EH (cell line): ENCODE results near the gene MFAP2.
A peak's percentile ranks its signal among the peaks of the same experiment; 100 is the strongest.

Experiments
- DNase-seq: peaks from one replicate; pipeline ENCODE4 v3.0.0-alpha.2; 2015; ENCODE audit warnings: low read depth

The MFAP2 gene

GRCh38 chr1:17007121-17007520 lies 26.7 kb upstream of the MFAP2 start:
- DNase-seq = no peak

- no peak for DNase-seq
Observed at GRCh38 chr1:17005365-17005740, 24.9 kb upstream of the MFAP2 start.

- no peak for DNase-seq
Observed at GRCh38 chr1:17004466-17005364, 24.3 kb upstream of the MFAP2 start.

- DNase-seq = no peak
Observed at GRCh38 chr1:17002524-17002902, 22.1 kb upstream of the MFAP2 start.

GRCh38 chr1:17001760-17002523 lies 21.5 kb upstream of the MFAP2 start:
- no peak for DNase-seq

GRCh38 chr1:16999863-17000262 lies 19.4 kb upstream of the MFAP2 start:
- DNase-seq = no peak

DNA sequence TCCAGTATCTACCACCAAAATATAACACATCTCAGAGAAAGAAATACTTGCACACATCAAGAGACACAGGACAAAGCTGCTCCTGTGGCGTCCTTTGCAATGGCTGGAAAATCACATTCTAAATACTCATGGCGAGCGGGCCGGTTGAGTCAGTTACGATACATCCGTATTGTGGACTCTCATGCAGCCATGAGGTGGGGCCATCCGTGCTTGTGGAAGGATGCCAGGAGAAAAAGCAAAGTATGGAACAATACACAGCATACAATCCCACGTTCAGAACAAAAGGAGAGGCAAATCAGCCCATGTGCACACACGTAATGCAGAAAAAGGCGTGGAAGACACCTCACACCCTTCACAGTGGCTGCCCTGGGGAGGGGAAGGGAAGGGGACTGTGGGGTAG lies 18.2 kb upstream of the MFAP2 start:
- DNase-seq = no peak

DNA sequence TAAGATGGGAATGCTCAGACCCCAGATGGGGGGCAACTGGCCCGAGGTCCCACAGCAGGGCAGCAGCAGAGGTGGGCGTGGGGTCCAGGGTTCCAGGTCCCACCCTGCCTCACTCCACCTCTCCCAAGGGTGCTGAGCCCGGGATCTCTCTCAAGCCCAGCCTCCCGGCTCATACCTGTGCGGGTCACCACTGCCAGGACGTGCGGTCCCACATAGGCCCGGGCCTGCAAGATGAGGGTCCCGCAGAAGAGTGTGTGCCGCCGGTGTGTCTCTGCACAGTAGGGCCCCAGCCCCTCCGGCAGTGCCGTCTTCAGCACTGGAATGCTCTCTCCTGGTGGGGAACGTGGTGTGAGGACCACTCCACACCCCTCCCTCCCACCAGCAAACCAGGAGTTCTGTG lies 16.4 kb upstream of the MFAP2 start:
- no peak for DNase-seq

- DNase-seq = no peak
Observed at GRCh38 chr1:16993521-16994038, 13.2 kb upstream of the MFAP2 start.

DNA sequence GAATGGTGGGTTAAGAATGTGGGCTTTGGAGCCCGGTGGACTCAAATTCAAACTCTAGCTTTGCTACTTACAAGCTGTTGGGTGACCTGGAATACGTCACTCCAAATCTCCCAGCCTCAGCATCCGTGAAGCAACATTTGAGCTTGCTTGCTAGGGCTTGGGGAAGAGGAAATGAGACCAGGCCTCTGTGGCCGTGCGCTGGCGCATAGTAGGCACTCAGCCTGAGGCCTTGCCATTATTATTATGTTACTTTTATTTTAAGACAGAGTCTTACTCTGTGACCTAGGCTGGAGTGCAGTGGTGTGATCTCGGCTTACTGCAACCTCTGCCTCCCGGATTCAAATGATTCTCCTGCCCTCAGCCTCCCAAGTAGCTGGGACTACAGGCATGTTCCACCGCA lies 12.3 kb upstream of the MFAP2 start:
- DNase-seq = no peak

- DNase-seq = no peak
Observed at GRCh38 chr1:16992102-16992501, 11.7 kb upstream of the MFAP2 start.

DNA sequence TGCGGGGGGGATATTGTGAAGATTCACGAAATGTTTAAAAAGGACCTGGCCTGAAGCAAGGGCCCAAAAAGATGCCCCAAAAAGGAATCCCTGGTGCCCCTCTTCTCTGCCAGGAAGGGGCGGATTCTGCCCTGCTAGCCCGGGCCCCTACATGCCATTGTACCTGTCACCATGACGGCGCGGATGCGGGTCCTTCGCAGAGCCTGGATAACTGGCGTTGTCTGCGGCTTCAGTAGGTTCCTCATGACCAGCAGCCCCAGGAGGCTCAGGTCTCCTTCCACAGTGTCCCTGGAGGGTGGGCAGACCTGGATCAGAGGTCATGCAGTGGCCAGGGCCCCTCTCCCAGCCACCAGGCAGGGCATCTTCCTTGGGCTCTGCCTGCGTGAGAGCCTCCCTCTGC lies 11.2 kb upstream of the MFAP2 start:
- no peak for DNase-seq

DNA sequence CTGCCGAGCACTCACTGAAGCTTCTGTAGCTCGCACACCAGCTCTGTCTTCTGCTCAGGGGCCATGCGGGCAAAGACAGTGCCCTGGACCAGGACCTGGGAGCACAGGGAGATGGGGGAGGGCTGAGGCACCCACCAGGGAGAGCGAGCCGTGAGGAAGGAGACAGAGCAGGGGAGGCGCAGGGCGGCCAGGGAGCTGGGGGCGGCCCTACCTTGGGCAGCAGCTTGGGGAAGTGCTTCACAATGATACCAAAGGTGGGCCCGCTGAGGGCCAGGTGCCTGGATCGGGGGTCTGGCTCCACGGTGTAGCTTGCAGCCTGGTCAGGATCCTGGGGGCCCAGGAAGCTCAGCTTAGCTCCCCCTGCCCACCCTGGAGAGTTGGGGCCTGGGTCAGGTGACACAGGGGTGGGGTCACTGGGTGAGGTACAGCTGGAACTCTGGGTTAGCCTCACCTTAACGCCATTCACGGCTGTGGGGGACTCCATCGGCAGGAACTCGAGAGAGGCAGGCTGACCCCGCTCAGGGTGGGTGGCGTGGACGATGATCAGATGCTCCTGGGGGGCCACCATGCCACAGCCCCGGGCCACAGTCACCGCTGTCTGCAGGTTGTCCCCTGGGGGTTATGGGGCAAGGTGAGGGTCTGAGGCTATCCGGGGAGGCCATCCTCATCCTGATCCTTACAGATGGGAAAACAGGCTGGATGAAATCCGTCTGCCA lies 9.4 kb upstream of the MFAP2 start:
- no peak for DNase-seq

- no peak for DNase-seq
Observed at GRCh38 chr1:16988210-16988609, 7.8 kb upstream of the MFAP2 start.

- DNase-seq = no peak
Observed at GRCh38 chr1:16986962-16987361, 6.5 kb upstream of the MFAP2 start.

DNA sequence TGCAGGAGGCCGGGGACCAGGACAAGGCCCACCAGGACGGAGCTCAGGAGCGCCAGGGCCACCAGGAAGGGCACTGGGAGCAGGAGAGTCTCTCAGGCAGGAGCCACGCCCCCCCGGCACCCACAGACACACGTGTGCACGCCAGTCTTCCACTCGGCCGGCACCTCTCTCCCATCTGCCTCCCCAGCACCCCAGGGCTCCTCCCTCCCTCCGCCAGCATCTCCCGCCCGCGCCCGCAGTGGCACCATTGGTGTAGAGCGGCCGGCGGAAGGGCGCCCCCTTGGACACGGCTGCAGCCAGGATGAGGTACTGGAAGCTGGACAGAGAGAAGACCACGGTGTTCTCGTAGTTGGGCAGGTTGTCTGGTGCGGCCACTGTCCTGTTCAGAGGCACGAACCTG lies 6.1 kb upstream of the MFAP2 start:
- no peak for DNase-seq

GRCh38 chr1:16986113-16986512 lies 5.7 kb upstream of the MFAP2 start:
- no peak for DNase-seq

DNA sequence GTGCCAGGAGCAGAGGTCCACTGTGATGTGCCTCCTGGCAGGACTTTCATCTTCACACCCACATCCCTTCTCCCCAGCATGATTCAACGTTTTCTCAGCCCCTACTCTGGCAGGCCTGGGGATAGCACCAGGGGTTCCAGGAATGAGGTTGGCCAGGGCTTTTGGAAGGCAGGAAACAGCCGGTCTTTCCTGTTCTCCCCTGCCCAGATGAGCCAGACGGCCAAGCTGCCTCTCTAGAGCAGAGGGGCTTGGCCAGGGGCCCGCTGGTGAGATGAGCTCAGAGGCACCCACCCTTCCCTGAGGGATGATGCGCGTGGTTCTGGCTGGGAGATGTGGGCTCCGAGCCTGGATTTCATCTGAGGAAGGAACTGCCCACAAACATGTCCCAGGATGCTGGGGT lies 4.3 kb upstream of the MFAP2 start:
- DNase-seq = peak; percentile 94

GRCh38 chr1:16983649-16984048 lies 3.2 kb upstream of the MFAP2 start:
- no peak for DNase-seq

- DNase-seq = no peak
Observed at GRCh38 chr1:16982902-16983301, 2.5 kb upstream of the MFAP2 start.

DNA sequence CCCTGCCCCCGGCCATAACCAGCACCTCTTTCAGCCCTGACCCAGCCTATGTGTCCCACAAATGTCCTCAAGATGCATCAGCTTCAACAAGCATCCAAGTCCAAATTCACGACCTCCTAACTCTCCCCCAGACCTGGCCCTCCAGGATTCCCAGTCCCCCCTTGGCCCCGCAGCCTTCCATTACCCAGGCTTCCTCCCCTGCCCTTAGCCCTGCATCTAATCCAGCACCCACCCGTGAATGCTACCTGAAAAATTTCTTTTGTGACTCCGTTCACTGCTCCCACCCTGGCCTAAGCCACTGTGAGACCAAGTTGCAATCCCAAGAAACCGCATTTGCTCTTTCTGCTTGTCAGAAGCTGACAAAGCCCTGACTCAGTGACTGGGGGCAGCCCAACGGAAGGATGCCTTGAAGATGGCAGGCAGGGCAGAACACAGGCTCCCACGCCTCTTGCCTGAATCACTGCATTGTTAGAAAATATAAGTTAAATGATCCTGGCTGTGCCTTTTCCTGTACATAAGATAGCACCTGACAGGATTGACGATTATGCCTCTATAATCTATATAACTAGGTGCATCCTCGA lies 939 bp upstream of the MFAP2 start:
- peak; percentile 96 for DNase-seq
